GM19023 (cell line): Measurements from ENCODE around the gene SLC4A3.

Source experiments
- ATAC-seq: cut with Tn5 transposase; IDR thresholded peaks from one replicate; pipeline ENCODE4 v1.9.1; 2021; ENCODE audit warnings: mild to moderate bottlenecking, moderate library complexity; ENCODE audit not compliant: unreplicated experiment

The SLC4A3 gene

DNA sequence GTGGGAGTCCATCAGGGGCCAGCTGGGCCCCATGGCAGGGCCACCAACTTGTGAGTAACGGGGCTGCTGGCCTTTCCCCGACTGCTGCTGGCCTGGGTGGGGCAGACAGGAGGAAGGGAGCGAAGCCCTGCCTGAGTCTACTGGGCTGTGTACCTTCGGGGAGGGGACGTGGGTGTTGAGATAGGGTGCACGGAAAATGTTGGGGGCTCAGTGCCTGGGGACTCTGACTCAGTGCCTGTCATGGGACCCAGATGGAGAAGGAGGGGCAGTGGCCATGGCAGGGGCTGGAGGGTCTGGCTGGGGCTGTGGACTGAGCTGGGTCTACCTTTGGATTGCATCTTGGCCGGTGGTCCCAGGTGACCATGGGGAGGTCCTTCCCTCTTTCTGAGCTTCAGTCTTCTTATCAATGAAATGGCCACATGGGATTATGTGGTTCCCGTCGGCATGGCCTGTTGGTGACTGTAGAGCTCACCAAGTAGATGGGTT lies 4.0 kb downstream of the SLC4A3 start:
- no peak for ATAC-seq

DNA sequence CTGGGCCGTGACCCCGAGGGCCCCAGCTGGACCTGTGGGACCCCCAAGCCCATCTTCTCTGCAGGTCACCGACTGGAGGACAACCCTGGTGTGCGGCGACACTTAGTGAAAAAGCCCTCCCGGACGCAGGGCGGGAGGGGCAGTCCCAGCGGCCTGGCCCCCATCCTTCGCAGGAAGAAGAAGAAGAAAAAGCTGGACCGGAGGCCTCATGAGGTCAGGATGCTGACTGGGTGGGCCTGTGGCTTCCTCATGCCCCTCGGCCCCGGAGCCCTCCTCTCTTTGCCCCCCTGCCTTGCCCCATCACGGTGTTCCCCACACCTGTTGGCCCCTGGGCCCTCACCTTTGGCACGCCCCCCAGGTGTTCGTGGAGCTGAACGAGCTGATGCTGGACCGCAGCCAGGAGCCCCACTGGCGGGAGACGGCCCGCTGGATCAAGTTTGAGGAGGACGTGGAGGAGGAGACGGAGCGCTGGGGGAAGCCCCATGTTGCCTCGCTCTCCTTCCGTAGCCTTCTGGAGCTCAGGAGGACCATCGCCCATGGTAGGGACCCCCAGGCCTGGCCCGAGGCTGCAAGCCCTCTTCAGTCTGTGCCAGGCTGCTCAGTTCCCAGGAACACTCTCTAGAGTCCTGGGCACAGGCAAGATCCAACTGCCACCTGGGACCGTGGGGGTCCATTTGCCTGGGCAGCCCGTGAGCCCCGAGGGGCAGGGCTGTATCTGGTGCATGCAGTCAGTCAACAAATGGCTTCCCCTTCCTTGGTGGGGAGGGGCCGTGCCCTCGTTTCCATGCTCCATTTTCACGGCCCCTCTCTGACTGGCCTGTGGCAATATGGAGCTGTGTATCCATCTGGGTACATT lies 4.7 kb downstream of the SLC4A3 start:
- ATAC-seq = no peak

- no peak for ATAC-seq
Measured at GRCh38 chr2:219632760-219633105, 5.3 kb downstream of the SLC4A3 start.

DNA sequence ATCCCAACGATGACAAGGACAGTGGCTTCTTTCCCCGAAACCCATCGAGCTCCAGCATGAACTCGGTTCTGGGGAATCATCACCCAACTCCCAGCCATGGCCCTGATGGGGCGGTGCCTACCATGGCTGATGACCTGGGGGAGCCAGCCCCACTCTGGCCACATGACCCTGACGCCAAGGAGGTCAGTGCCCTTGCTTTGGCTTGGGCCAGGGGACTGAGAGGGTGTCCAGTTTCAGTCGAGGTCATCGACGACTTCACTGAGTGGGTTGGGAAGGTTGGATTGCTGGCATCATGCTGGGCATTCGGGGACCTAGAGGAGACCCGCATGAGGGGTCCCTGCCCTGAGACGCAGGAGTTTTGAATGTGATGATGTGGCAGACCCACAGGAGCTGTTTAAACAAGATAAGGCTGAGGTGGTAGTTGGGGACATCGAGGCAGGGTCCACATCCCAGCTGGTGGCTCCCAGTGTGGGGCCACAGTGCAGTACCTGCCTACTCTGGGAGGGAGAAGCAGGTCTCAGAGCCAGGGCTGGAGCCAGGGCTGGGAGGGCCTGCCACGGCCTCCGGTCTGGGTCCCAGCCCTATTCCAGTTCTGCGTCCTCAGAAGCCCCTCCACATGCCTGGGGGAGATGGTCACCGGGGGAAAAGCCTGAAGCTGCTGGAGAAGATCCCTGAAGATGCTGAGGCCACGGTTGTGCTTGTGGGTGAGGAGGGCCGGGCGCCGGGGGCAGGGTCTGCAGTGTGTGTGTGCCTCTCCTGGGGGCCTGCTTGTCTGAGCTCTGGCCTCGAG lies 6.0 kb downstream of the SLC4A3 start:
- no peak for ATAC-seq

DNA sequence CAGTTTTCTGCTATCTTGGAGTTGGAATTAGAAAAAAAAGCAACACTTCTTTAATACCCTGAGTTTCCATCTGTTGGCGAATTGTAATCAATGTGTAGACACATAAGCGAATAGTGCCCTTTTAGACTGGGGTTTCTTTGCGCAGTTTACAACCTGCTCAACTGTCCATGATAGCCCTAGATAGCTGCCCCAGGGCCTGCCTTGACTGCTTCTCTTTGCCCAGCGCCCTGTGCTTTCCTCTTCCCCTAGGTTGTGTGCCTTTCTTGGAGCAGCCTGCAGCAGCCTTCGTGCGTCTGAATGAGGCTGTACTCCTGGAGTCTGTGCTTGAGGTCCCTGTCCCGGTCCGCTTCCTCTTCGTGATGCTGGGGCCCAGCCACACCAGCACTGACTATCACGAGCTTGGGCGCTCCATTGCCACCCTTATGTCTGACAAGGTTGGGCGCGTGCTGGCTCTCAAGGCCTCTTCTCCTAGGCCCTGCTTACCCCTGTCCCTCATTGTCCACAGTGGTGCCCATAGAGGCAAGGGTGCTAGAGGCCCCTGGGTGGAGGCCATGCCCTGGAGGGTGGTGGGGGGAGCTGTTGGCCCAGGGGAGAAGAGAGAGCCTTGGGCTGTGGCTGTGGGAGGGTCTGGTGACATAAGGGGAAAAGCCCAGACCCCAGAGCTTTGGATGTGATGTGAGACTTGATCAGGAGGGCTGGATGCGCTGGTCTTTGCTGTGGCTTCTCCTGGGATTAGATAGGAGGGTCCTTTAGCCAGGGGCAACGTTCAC lies 6.9 kb downstream of the SLC4A3 start:
- ATAC-seq = no peak

GRCh38 chr2:219634951-219635751 lies 7.7 kb downstream of the SLC4A3 start:
- no peak for ATAC-seq

GRCh38 chr2:219636144-219636915 lies 8.9 kb downstream of the SLC4A3 start:
- no peak for ATAC-seq

- ATAC-seq = no peak
Measured at GRCh38 chr2:219636941-219637841, 9.8 kb downstream of the SLC4A3 start.

GRCh38 chr2:219637842-219638185 lies 10.4 kb downstream of the SLC4A3 start:
- no peak for ATAC-seq

GRCh38 chr2:219638217-219638947 lies 11.0 kb downstream of the SLC4A3 start:
- no peak for ATAC-seq

DNA sequence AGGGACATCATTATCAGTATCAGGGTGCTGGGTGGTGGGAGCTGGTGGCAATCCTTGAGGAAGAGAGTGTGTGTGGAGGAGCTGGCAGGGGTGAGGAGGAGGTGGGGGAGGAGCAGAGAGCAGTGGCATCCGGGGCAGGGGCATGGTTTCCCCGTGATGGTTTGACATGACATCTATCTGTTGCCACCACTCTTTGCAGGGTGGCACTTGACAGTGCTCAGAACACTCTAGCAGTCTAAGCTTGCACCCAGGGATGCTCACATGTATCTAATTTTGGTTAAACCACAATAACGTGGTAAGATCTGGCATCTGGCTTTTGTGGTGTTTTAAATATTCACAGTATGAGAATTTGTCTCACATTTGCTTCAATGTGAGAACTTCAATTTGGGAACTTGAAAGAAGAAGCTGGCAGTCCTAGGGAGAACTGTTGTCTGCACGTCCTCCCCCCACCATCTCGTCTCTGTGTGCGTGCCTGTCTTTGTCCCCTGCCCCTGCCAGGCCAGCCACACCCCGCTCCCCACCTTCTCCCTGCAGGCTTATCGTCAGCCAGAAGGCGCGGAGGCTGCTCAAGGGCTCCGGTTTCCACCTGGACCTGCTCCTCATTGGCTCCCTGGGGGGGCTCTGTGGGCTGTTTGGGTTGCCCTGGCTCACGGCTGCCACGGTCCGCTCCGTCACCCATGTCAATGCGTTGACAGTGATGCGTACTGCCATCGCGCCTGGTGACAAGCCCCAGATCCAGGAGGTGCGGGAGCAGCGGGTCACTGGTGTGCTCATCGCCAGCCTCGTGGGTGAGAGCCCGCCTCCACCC lies 11.7 kb downstream of the SLC4A3 start:
- no peak for ATAC-seq

- no peak for ATAC-seq
Measured at GRCh38 chr2:219641390-219642068, 14.1 kb downstream of the SLC4A3 start.

DNA sequence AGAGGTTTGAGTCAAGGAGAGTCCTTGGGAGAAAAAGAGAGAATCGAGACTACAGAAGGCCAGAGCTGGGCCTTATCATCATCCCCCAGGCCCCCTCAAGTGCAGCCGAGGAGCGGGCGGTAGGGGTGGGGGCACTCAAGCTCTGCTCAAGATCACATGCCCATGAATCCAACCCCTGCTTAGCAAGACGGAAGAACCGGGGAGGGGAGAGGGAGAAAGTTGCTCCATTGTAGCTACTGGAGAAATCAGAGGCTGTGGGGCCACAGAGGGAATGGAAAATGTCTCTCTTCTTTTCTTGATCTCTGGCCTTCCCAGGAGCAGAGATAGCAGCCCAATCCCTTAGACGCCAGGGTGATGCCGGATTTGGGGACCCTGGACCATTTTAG lies 14.6 kb downstream of the SLC4A3 start:
- no peak for ATAC-seq

DNA sequence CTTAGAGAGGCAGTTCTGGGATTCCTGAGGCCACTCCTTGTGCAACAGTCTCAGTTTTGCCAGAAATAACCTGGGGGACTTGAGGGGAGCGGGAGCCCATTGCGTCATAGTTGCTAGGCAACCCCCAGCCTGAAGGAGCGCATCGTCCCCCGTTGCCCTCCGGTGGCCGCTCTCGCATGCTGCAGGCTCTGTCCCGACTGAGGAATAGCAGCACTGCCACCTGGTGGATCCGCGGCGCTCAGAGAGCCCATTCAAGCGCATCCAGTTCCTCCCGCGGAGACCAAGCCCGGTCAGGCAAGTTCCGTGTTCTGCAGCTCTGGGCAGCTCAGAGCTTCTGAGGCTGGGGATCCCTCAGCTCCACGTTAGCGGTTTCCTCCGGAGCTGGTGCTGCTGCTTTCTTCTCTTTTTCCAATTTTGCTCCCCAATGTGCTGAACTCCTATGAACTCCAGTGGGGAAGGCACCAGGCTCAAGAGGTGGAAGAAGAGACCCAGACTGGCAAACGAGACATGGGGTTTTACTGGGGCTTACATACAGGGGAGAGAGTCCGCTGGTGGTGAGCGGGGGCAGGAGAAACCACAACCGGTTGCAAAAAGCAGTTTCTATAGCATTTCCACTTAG lies 15.1 kb downstream of the SLC4A3 start:
- ATAC-seq = peak; percentile 97

DNA sequence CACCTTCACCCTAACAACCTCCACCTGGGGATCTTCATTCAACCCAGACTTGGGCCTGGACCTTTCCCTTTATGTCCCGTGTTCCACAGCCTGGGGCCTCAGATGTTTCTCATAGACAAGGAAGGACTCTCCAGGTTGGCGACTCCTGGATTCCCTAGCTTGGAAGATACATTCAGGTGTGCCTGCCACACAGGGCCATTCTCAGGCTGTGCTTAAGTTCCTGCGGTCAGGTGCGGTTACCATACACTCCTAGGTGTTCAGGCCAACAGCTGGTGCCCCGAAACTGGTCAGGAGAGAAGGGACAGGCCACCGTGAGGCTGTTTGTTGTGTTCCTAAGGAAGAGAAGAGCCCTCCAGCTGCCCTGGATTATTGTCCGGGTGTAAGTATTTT lies 15.6 kb downstream of the SLC4A3 start:
- no peak for ATAC-seq

- no peak for ATAC-seq
Measured at GRCh38 chr2:219643788-219644398, 16.5 kb downstream of the SLC4A3 start.
